ENCODE data around the gene NMT1. TPM values are rescaled to one million over a fixed set of nuclear protein-coding genes. Genes with fewer than 3 reads are reported as not detected.

Gene NMT1
- total RNA-seq, 1 experiment from 2014 or later: 89.7 TPM

GRCh38 chr17:45147581-45148182, 86.6 kb downstream of the NMT1 start:
- Mint-ChIP-seq H3K4me1 (ENCODE audit: insufficient read depth, unreplicated experiment) (peaks cover 23% of the 10 kb centered on the region), H3K27me3 (ENCODE audit: insufficient read depth, unreplicated experiment) (no peaks in the 10 kb centered on the region), H3K27ac (ENCODE audit: low read depth, unreplicated experiment) (peak overlapping the region; percentile 100), H3K4me3 (ENCODE audit: unreplicated experiment) (peak overlapping the region; percentile 97), H3K9me3 (ENCODE audit: unreplicated experiment) (no peaks in the 10 kb centered on the region), H3K36me3 (ENCODE audit: insufficient read depth, unreplicated experiment) (peaks cover 50% of the 10 kb centered on the region)
- POLR2A ChIA-PET: interaction anchor here (0.6 to 12.7 kb wide), 33 partner anchors 8 to 961 kb away, joined by 3 to 1083 read pairs (median 5); partner anchors contain the start of genes ACBD4, DCAKD, EFTUD2 and FMNL1
- TF ChIP-seq, protein P1, sequence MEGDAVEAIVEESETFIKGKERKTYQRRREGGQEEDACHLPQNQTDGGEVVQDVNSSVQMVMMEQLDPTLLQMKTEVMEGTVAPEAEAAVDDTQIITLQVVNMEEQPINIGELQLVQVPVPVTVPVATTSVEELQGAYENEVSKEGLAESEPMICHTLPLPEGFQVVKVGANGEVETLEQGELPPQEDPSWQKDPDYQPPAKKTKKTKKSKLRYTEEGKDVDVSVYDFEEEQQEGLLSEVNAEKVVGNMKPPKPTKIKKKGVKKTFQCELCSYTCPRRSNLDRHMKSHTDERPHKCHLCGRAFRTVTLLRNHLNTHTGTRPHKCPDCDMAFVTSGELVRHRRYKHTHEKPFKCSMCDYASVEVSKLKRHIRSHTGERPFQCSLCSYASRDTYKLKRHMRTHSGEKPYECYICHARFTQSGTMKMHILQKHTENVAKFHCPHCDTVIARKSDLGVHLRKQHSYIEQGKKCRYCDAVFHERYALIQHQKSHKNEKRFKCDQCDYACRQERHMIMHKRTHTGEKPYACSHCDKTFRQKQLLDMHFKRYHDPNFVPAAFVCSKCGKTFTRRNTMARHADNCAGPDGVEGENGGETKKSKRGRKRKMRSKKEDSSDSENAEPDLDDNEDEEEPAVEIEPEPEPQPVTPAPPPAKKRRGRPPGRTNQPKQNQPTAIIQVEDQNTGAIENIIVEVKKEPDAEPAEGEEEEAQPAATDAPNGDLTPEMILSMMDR (IDR thresholded peaks at IDR 0.05; ENCODE audit: unreplicated experiment): no peak
- intact Hi-C loops (cut with micrococcal nuclease): loop anchor here (1.0 to 5.0 kb wide), 3 partner anchors 14 to 170 kb away; partner anchors contain the start of genes HEXIM2 and MAP3K14
- CTCF ChIA-PET: interaction anchor here (0.6 to 7.5 kb wide), 11 partner anchors 11 to 245 kb away, joined by 3 to 200 read pairs (median 6); partner anchors contain the start of genes ACBD4 and HEXIM2
- DNase-seq (ENCODE audit: unreplicated experiment): peak; percentile 90
- BruUV-seq (replicated peaks): TSS peak; percentile 67

DNA sequence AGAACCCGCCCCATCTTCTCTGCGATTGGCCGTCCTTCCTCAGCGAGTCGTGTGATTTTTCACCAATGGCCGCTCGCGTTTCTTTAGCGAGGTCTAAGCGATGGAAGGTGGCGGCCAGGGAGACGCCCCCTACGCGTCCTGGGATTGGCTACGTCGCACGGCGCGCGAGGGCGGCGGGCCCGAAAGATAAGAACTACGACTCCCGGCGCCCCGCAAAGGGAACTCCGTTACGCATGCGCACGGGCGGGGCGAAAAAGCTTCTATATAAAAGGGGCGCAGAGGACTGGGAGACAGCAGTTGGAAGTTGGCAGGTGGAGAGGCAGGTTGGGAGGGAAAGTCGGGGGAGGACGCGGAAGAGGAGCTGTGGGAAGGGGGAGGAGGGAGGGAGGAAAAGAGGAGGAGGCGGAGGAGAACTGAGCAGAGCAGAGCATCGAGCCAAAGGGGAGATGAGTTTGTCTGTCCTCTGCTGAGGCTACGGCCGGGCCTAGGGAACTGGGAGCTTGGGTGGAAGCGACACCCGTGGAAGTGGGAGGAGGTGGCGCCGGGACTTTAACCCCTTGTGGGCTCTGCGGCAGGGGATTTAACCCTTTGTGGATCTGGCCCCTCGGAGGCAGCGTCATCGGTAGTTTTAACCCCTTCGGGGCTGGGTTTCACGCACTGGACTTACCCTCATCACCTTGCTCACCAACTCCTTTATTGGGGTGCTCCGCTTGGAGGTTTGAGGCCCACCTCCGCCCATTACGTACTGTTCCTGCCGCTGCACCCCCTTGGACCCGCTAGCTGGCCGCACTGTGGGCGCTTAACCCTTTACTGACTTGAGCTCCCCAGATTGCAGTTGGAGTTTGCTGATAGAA, 87.3 kb downstream of the NMT1 start, which contains the start of gene HEXIM1:
Gene HEXIM1, plus strand, starts transcription at position 293 of the 854 bp plus-strand sequence. CDS start 716 bp downstream, outside the sequence.
- Mint-ChIP-seq H3K4me1 (ENCODE audit: insufficient read depth, unreplicated experiment) (peaks cover 23% of the 10 kb centered on the region), H3K4me3 (ENCODE audit: unreplicated experiment) (peak within 1 kb of the TSS; percentile 97), H3K9me3 (ENCODE audit: unreplicated experiment) (no peaks in the 10 kb centered on the region), H3K27ac (ENCODE audit: low read depth, unreplicated experiment) (peak within 1 kb of the TSS; percentile 100), H3K36me3 (ENCODE audit: insufficient read depth, unreplicated experiment) (peaks cover 50% of the 10 kb centered on the region), H3K27me3 (ENCODE audit: insufficient read depth, unreplicated experiment) (no peaks in the 10 kb centered on the region)
- ChIA-PET POLR2A (interaction anchor here (0.6 to 12.7 kb wide), 42 partner anchors 9 to 962 kb away, joined by 3 to 1083 read pairs (median 5); partner anchors contain the start of genes ACBD4, DCAKD, EFTUD2 and HEXIM2), CTCF (interaction anchor here (0.6 to 7.5 kb wide), 24 partner anchors 9 to 275 kb away, joined by 3 to 200 read pairs (median 5); partner anchors contain the start of genes ACBD4, HEXIM2 and PLCD3)
- DNase-seq (ENCODE audit: unreplicated experiment): peak; percentile 99
- BruUV-seq (replicated peaks): TSS peak; percentile 71
- TF ChIP-seq, protein P1 (IDR thresholded peaks at IDR 0.05; ENCODE audit: unreplicated experiment): no peak
- intact Hi-C loops (cut with micrococcal nuclease): loop anchor here (1.0 to 5.0 kb wide), 5 partner anchors 13 to 169 kb away; partner anchors contain the start of genes ACBD4, HEXIM2 and MAP3K14

DNA sequence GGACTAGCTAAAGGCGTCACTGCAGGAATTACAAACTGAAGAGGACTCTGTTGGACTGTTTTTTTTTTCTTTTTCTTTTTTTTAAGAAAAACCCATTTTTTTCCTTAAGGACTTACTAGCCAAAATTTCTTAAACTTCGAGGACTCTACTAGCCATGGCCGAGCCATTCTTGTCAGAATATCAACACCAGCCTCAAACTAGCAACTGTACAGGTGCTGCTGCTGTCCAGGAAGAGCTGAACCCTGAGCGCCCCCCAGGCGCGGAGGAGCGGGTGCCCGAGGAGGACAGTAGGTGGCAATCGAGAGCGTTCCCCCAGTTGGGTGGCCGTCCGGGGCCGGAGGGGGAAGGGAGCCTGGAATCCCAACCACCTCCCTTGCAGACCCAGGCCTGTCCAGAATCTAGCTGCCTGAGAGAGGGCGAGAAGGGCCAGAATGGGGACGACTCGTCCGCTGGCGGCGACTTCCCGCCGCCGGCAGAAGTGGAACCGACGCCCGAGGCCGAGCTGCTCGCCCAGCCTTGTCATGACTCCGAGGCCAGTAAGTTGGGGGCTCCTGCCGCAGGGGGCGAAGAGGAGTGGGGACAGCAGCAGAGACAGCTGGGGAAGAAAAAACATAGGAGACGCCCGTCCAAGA, 88.0 kb downstream of the NMT1 start:
- H3K9me3 Mint-ChIP-seq (ENCODE audit: unreplicated experiment): no peaks in the 10 kb centered on the region
- H3K27ac Mint-ChIP-seq (ENCODE audit: low read depth, unreplicated experiment): peak overlapping the region; percentile 100
- H3K36me3 Mint-ChIP-seq (ENCODE audit: insufficient read depth, unreplicated experiment): peaks cover 50% of the 10 kb centered on the region
- peaks cover 23% of the 10 kb centered on the region for H3K4me1 Mint-ChIP-seq (ENCODE audit: insufficient read depth, unreplicated experiment)
- intact Hi-C loops (cut with micrococcal nuclease): loop anchor here (1.0 to 5.0 kb wide), 3 partner anchors 14 to 168 kb away; partner anchors contain the start of genes ACBD4 and MAP3K14
- POLR2A ChIA-PET: interaction anchor here (0.6 to 12.7 kb wide), 47 partner anchors 8 to 744 kb away, joined by 3 to 1083 read pairs (median 5); partner anchors contain the start of genes ACBD4, DCAKD, EFTUD2 and FMNL1
- H3K27me3 Mint-ChIP-seq (ENCODE audit: insufficient read depth, unreplicated experiment): no peaks in the 10 kb centered on the region
- no TSS peak for BruUV-seq (replicated peaks)
- DNase-seq (ENCODE audit: unreplicated experiment): peak; percentile 88
- peak overlapping the region; percentile 97 for H3K4me3 Mint-ChIP-seq (ENCODE audit: unreplicated experiment)
- CTCF ChIA-PET: interaction anchor here (0.6 to 7.5 kb wide), 36 partner anchors 8 to 926 kb away, joined by 3 to 200 read pairs (median 4); partner anchors contain the start of genes ACBD4, HEXIM2 and PLCD3
- TF ChIP-seq, protein P1 (IDR thresholded peaks at IDR 0.05; ENCODE audit: unreplicated experiment): peak; percentile 86
